ENCODE data around the gene LRRC28. TPM values are rescaled to one million over a fixed set of nuclear protein-coding genes. Genes with fewer than 3 reads are reported as not detected.
A peak's percentile ranks its signal among the peaks of the same experiment; 100 is the strongest.

LRRC28 gene
- total and polyA plus RNA-seq, 9 donors = 11.3 to 39.7 (median 19.6) TPM

- Histone ChIP-seq H3K9me3 (no peaks in the 10 kb centered on the region), H3K4me3 (no peak overlapping the region), H3K27ac (no peak overlapping the region), H3K36me3 (no peaks in the 10 kb centered on the region), H3K27me3 (no peaks in the 10 kb centered on the region), H3K4me1 (ENCODE audit: insufficient read depth) (peaks cover 6% of the 10 kb centered on the region)
- intact Hi-C loops (cut with DNase I) = no loop called here
- no peak for TF ChIP-seq POLR2A (IDR thresholded peaks at IDR 0.05)
- TF ChIP-seq CTCF (IDR thresholded peaks at IDR 0.05) = no peak
- TF ChIP-seq EP300 (IDR thresholded peaks at IDR 0.05) = no peak
- WGBS, 3 donors = 90 to 97% (median 97%) methylated on average over 4 of the region's 4 CpGs
- DNase-seq = peak in 1 of 5 donors; percentile 26
Measured at GRCh38 chr15:99410477-99410876, 159.2 kb downstream of the LRRC28 start.

- H3K27ac ChIP-seq = no peak overlapping the region
- 89 to 96% (median 96%) methylated on average over 8 of the region's 8 CpGs for WGBS, 3 donors
- no peak overlapping the region for H3K4me3 ChIP-seq
- DNase-seq = no peak
- H3K27me3 ChIP-seq = no peaks in the 10 kb centered on the region
- intact Hi-C loops (cut with DNase I) = no loop called here
- no peaks in the 10 kb centered on the region for H3K36me3 ChIP-seq
- TF ChIP-seq EP300 (IDR thresholded peaks at IDR 0.05) (no peak), CTCF (IDR thresholded peaks at IDR 0.05) (no peak), POLR2A (IDR thresholded peaks at IDR 0.05) (no peak)
- peaks cover 6% of the 10 kb centered on the region for H3K4me1 ChIP-seq (ENCODE audit: insufficient read depth)
- no peaks in the 10 kb centered on the region for H3K9me3 ChIP-seq
Measured at GRCh38 chr15:99411234-99411633, 160.0 kb downstream of the LRRC28 start.

GRCh38 chr15:99412082-99412481, 160.8 kb downstream of the LRRC28 start:
- intact Hi-C loops (cut with DNase I) = no loop called here
- DNase-seq = no peak

GRCh38 chr15:99412626-99413025, 161.3 kb downstream of the LRRC28 start:
- peaks cover 5% of the 10 kb centered on the region for H3K4me1 ChIP-seq (ENCODE audit: insufficient read depth)
- H3K36me3 ChIP-seq = no peaks in the 10 kb centered on the region
- DNase-seq = no peak
- 97% methylated on average over 8 of the region's 8 CpGs for WGBS, 3 donors
- TF ChIP-seq CTCF (IDR thresholded peaks at IDR 0.05) = no peak
- no peak for TF ChIP-seq POLR2A (IDR thresholded peaks at IDR 0.05)
- no peak for TF ChIP-seq EP300 (IDR thresholded peaks at IDR 0.05)
- H3K4me3 ChIP-seq = no peak overlapping the region
- H3K9me3 ChIP-seq = no peaks in the 10 kb centered on the region
- intact Hi-C loops (cut with DNase I) = no loop called here
- no peaks in the 10 kb centered on the region for H3K27me3 ChIP-seq
- no peak overlapping the region for H3K27ac ChIP-seq

More at GRCh38 chr15:99412082-99412481, 160.8 kb downstream of the LRRC28 start:
- Histone ChIP-seq H3K4me1 (ENCODE audit: insufficient read depth) (peaks cover 6% of the 10 kb centered on the region), H3K4me3 (no peak overlapping the region), H3K27me3 (no peaks in the 10 kb centered on the region), H3K9me3 (no peaks in the 10 kb centered on the region), H3K36me3 (no peaks in the 10 kb centered on the region), H3K27ac (no peak overlapping the region)
- 94 to 97% (median 95%) methylated on average over 6 of the region's 6 CpGs for WGBS, 3 donors
- TF ChIP-seq CTCF (IDR thresholded peaks at IDR 0.05) (no peak), EP300 (IDR thresholded peaks at IDR 0.05) (no peak), POLR2A (IDR thresholded peaks at IDR 0.05) (no peak)

All from ovary (tissue), 9 donors.